Cardiac septum (tissue), 1 donor: ENCODE results near the gene BOD1L1. TPM values are rescaled to one million over a fixed set of nuclear protein-coding genes. Genes with fewer than 3 reads are reported as not detected.

ENCODE experiments used
- DNase-seq: peaks from one replicate; pipeline ENCODE4 v3.0.0-alpha.2; 2020; ENCODE audit warnings: low spot score
- intact Hi-C: fragments of 100-400 bp; cut with DNase I; formaldehyde crosslinking; loops from one replicate; pipeline ENCODE4 v1.14.0; 2022
- total RNA-seq: library from RNA; stranded (reverse); fragmentation: NEBNext Ultra II Directional; extraction: Animal tissue kit (Norgen Biotek cat#: 25700); gene quantifications from one replicate; pipeline ENCODE4 v1.2.1, GENCODE V29; 2021
- donor health status: DM: no; HTN: no; CAD: no.

Gene BOD1L1
- total RNA-seq, 1 donor from 2014 or later: 23.6 TPM

DNA sequence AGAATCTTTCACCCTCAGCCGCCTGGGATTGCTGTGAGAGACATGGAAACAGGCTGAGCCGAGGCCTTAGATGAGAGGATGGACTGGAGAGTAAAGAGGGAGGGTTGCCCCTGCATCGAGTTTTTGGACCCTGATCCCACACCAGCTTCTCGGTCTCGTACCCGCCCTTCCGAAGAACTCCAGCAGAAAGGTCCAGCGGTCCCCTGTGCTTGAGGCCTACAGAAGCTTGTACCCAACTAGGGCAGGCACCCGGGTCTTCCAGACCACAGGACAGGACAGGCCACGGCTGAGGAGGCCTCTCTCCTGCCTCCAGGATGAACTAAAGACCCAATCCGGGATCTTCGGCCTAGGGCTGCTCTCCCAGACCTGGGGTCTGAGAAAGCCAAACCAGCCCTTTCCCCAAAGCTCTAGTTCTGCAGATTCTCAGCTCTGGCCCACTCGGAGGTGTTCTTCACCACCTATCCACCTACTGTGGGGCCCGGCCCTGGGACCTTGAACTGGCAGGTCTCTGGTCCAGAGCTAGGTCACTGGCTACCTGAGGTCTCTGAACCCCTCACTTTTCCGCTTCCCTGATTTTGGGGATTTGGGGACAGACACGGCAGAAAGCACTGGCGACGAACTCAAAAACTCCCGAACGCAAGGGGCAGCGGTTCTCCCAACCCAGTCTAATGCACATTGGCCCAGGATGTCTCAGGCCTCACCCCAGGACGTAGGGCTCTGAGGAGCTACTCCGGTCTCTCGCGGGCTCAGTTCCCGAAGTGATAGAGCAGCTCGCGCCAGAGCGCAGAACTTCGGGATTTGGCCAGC, 84.3 kb downstream of the BOD1L1 start:
- intact Hi-C loops: no loop called here
- no peak for DNase-seq

- intact Hi-C loops: no loop called here
These were observed 84.9 kb downstream of the BOD1L1 start for GRCh38 chr4:13542577-13543031.

DNA sequence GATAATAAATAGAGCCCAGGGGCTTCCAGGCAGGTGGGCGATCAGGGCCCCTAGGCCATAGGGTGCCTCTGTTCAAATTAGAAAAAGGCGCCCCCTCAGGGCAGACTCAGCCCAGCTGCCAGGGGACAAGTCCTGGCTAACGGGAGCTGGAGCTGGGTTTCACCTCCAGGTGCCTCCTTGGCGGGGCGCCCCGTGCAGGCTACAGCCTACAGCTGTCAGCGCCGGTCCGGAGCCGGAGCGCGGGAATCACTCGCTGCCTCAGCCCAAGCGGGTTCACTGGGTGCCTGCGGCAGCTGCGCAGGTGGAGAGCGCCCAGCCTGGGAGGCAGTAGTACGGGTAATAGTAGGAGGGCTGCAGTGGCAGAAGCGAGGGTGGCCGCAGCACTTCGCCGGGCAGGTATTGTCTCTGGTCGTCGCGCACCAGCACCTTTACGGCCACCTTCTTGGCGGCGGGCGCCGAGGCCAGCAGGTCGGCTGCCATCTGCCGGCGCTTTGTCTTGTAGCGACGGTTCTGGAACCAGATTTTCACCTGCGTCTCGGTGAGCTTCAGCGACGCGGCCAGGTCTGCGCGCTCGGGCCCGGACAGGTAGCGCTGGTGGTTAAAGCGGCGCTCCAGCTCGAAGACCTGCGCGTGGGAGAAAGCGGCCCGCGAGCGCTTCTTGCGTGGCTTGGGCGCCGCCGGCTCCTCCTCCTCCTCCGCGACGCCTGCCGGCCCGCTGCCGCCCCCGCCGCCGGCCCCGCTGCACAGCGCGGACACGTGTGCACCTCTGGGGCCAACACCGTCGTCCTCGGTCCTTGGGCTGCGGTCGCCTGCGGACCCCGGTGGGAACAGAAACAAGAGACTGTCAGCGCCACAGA, 85.6 kb downstream of the BOD1L1 start:
- no peak for DNase-seq
- intact Hi-C loops: no loop called here

More at GRCh38 chr4:13542577-13543031, 84.9 kb downstream of the BOD1L1 start:
- DNase-seq: no peak

GRCh38 chr4:13541176-13541604, 86.3 kb downstream of the BOD1L1 start:
- intact Hi-C loops: no loop called here
- no peak for DNase-seq

DNA sequence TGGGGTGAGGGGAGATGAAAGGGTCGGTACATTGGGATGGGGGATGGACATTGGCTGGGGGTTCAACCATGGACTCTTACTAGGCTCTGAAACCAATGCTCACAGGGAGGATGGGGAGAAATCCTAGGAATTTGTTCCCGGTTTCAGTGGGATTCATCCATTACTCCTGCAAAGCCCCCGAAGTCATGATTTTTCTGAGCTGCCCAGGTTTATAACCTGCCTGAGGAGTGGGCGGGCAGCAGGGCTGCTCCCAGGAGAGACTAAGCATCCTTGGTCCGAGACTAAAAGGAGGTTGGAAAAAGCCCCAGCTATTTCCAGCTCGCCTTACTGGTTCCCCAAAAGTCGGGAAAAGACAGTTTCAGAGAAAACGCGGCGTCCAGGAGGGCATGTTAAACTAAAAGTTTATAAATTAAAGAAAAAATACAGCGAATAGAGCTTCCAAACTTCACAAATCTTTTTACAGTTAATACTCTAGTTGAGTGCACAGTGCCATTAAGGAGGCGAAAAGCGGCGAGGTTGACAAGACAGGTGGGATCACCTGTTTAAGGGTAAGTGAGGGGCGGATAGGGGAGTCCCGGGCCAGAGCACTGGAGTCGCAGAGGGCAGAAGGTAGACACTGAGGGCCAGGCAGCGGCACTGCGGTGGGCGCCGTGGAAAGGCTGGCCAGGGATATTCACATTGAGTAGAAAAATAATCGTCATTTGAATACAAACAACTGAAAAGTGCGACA, 86.9 kb downstream of the BOD1L1 start:
- intact Hi-C loops: no loop called here
- DNase-seq: no peak

- no peak for DNase-seq
- intact Hi-C loops: no loop called here
These were observed 87.7 kb downstream of the BOD1L1 start for GRCh38 chr4:13539619-13540445.

GRCh38 chr4:13539047-13539618, 88.4 kb downstream of the BOD1L1 start:
- no peak for DNase-seq
- intact Hi-C loops: no loop called here

DNA sequence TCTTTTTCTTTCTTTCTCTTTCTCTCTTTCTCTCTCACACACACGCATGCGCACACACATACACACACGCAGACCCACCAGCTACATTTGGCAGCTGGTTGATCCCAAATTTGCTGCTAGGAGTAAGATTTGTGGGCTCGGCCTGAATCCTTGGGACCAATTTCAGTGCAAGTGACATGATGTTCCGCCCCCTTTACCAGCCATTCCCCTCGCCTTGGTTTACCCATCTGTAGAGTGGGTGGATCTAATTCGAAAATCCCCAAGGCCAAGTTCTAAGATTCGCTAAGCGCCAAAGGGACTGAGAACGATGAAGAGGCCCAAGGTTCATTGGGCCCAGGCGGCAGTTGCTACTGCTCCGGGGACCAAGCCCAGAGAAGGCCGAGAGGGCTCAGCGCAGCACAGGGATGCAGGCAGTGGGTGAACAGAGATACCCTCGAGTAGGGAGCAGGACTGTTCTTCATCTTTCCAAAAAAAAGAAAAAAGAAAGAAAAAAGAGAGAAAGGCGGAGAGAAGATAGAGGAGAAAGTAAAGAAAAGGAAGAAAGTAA, 89.0 kb downstream of the BOD1L1 start:
- no peak for DNase-seq
- intact Hi-C loops: no loop called here

- intact Hi-C loops: no loop called here
These were observed 89.7 kb downstream of the BOD1L1 start for GRCh38 chr4:13537832-13538177.

DNA sequence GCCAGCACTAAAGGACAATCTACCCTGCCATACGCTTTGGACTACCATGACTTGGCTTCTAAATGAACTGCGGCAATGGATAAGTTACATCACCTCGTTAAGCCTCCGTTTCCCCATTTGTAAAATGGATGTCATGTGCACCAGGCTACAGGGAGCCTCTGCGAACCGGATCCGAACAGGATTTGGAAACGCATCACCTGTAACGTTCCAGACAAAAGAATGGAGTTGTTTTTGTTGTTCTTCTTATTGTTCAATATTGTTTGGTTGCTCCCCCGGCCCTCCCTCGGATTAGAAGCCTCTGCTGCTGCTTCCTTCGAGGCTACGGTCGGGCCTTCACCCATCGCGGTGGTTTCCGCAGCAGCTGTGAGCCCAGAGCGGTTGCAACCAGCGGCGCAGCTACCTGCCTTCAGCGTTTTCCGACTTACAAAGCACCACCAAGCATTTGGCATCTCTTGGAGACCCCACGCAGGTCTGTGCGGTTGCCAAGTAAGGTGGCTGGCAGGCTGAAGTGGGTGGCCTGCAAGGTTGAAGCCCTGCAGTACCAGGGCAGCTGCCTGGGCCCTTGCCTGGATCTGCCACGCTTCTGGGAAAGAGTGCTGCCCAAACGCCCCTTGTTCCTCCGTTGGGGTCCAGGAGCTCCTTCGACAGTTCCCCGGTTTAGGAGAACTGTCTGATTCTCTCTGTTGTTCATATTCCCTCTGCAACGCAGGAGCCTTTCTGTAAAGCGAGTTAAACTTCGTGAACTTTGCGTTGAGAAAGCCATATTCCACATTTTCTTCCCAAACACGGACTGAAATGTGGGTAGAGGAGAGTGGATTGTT, 90.3 kb downstream of the BOD1L1 start:
- no peak for DNase-seq
- intact Hi-C loops: no loop called here

More at GRCh38 chr4:13537832-13538177, 89.7 kb downstream of the BOD1L1 start:
- DNase-seq: no peak

DNA sequence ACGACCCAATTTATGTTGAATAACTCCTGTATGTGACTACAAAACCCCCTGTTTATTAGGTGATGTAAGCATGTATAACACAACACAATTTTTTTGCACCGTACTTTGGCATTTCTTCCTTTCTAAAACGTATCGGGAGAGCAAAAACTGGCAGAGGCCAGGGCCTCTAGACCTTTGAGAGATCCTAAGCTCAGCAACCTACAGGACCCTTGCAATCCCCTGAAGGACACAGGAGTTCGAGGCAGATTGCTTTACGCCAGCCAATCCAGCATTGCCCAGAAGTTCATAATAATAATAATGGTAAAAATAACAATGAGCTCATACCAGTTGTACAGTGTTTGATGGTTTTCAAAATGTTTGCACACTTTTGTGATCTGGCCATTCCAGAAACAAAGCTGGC, 90.9 kb downstream of the BOD1L1 start:
- intact Hi-C loops: no loop called here
- DNase-seq: no peak

DNA sequence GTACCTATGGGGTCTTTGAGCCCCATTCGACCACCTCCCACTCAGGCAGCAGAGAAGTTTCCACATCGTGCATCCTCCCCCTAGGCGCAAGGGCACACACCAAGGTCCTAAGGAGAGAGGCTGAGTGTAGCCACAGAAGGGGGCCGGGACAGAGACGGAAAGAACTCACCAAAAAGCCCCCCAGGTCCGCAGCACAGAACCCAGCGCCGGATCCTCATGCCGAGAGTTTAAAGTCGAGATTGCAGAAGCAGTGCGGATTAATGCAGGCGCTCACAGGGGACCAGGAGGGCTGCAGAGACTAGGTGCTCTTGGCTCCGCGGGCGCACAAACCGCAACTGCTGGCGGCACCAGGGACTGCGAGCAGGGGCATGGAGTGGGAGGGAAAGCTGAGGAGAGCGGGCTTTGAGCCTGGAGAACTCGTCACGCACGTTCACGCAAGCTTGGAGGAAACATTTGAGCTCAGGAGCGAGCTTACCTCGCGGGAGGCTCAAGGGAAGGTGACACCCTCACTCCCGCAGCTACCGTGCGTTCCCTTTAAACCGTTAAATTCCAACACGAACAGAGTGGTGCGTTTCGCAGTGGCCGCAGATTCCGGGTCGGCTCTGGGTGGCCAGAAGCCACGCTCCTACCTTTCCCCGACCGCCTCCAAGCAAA, 91.7 kb downstream of the BOD1L1 start:
- intact Hi-C loops: no loop called here
- DNase-seq: no peak

- intact Hi-C loops: no loop called here
- no peak for DNase-seq
These were observed 92.4 kb downstream of the BOD1L1 start for GRCh38 chr4:13535118-13535517.

GRCh38 chr4:13534344-13535063, 93.0 kb downstream of the BOD1L1 start:
- no peak for DNase-seq
- intact Hi-C loops: no loop called here

DNA sequence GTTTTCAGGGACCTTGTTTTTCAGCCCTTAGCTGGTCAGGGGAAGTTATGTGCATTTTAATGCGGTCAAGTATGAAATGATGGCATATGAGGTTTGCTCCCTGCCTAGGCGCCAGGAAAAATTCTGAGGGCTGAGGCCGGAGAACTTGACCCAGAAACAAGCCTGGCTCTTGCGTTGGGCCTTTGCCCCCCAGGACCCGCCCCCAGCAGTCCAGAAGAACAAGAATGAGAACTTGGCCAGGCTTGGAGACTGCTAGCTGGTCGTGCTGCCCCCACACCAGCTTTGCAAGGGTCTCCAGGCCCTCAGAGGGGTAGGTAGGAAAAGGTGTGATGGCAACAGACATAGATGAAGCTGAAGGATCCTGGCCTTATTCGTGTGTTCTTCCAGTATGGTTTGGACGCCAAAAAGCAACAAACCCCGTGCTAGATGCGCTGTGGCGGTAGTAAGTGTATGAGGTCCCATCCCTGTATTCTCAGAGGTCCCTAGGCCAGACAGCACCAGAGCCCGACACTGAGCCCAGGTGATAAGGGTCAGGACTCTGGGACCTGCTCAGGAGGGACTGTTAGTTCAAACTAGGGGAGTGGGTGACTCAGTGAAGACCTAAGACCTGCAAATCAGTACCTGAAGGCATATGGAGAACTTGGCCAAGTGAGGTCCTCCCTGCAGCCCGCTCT, 93.7 kb downstream of the BOD1L1 start:
- no peak for DNase-seq
- intact Hi-C loops: no loop called here

- no peak for DNase-seq
- intact Hi-C loops: no loop called here
These were observed 95.9 kb downstream of the BOD1L1 start for GRCh38 chr4:13531625-13531998.
